ENCODE data around the gene GPRIN2.
A peak's percentile ranks its signal among the peaks of the same experiment; 100 is the strongest.
"Not testable (repeated sequence)": the region's sequence is repeated elsewhere in the genome, so short reads cannot be mapped to it uniquely, and the experiment has no call there.

GPRIN2 gene

GRCh38 chr10:46556515-46557318, at the start of gene GPRIN2:
Gene GPRIN2, minus strand, starts transcription at chr10:46556658. Its CDS starts 5,922 bp downstream, at chr10:46550736.
- no peak for DNase-seq (ENCODE audit: low read depth in 3 of 3)

GRCh38 chr10:46600516-46600915, 44.1 kb upstream of the GPRIN2 start:
- not testable (repeated sequence) for DNase-seq (ENCODE audit: low read depth in 3 of 3)

GRCh38 chr10:46597616-46598246, 41.3 kb upstream of the GPRIN2 start:
- peak in 1 of 3 experiments; percentile 6 for DNase-seq (ENCODE audit: low read depth in 3 of 3)

- not testable (repeated sequence) for DNase-seq (ENCODE audit: low read depth in 3 of 3)
These were observed 40.1 kb upstream of the GPRIN2 start for GRCh38 chr10:46596570-46596969.

GRCh38 chr10:46594453-46595063, 38.1 kb upstream of the GPRIN2 start:
- not testable (repeated sequence) for DNase-seq (ENCODE audit: low read depth in 3 of 3)

- DNase-seq (ENCODE audit: low read depth in 3 of 3), result not testable (repeated sequence)
These were observed 36.8 kb upstream of the GPRIN2 start for GRCh38 chr10:46593307-46593706.

GRCh38 chr10:46591053-46591452, 34.6 kb upstream of the GPRIN2 start:
- DNase-seq (ENCODE audit: low read depth in 3 of 3), result not testable (repeated sequence)

- not testable (repeated sequence) for DNase-seq (ENCODE audit: low read depth in 3 of 3)
These were observed 33.1 kb upstream of the GPRIN2 start for GRCh38 chr10:46589589-46589988.

- not testable (repeated sequence) for DNase-seq (ENCODE audit: low read depth in 3 of 3)
These were observed 31.8 kb upstream of the GPRIN2 start for GRCh38 chr10:46588221-46588620.

GRCh38 chr10:46587546-46587945, 31.1 kb upstream of the GPRIN2 start:
- not testable (repeated sequence) for DNase-seq (ENCODE audit: low read depth in 3 of 3)

- not testable (repeated sequence) for DNase-seq (ENCODE audit: low read depth in 3 of 3)
These were observed 28.8 kb upstream of the GPRIN2 start for GRCh38 chr10:46585246-46585645.

GRCh38 chr10:46584196-46584595, 27.7 kb upstream of the GPRIN2 start:
- DNase-seq (ENCODE audit: low read depth in 3 of 3), result not testable (repeated sequence)

- not testable (repeated sequence) for DNase-seq (ENCODE audit: low read depth in 3 of 3)
These were observed 26.1 kb upstream of the GPRIN2 start for GRCh38 chr10:46582568-46582967.

- DNase-seq (ENCODE audit: low read depth in 3 of 3), result not testable (repeated sequence)
These were observed 25.5 kb upstream of the GPRIN2 start for GRCh38 chr10:46581997-46582396.

- not testable (repeated sequence) for DNase-seq (ENCODE audit: low read depth in 3 of 3)
These were observed 22.9 kb upstream of the GPRIN2 start for GRCh38 chr10:46579378-46579777.

GRCh38 chr10:46578474-46579178, 22.2 kb upstream of the GPRIN2 start, which contains the start of gene SYT15:
Gene SYT15, plus strand, starts transcription at chr10:46579128. Its CDS starts 41 bp downstream, at chr10:46579169.
- not testable (repeated sequence) for DNase-seq (ENCODE audit: low read depth in 3 of 3)

GRCh38 chr10:46577624-46578473, 21.4 kb upstream of the GPRIN2 start:
- not testable (repeated sequence) for DNase-seq (ENCODE audit: low read depth in 3 of 3)

GRCh38 chr10:46573884-46574283, 17.4 kb upstream of the GPRIN2 start:
- DNase-seq (ENCODE audit: low read depth in 3 of 3), result not testable (repeated sequence)

GRCh38 chr10:46573314-46573713, 16.9 kb upstream of the GPRIN2 start:
- not testable (repeated sequence) for DNase-seq (ENCODE audit: low read depth in 3 of 3)

- not testable (repeated sequence) for DNase-seq (ENCODE audit: low read depth in 3 of 3)
These were observed 16.3 kb upstream of the GPRIN2 start for GRCh38 chr10:46572765-46573164.

- DNase-seq (ENCODE audit: low read depth in 3 of 3), result not testable (repeated sequence)
These were observed 14.2 kb upstream of the GPRIN2 start for GRCh38 chr10:46570655-46571054.
